ENCODE measurements around the gene TRIM52. TPM values are rescaled to one million over a fixed set of nuclear protein-coding genes. Genes with fewer than 3 reads are reported as not detected.

The TRIM52 gene
- total RNA-seq, 1 experiment from 2014 or later: 7.6 TPM

GRCh38 chr5:181218795-181219124 lies 42.2 kb downstream of the TRIM52 start:
- BruUV-seq (replicated peaks): no TSS peak
- H3K9ac ChIP-seq (ENCODE audit: low read length): peak overlapping the region; percentile 47
- TF ChIP-seq EGR1 (IDR thresholded peaks at IDR 0.05; ENCODE audit: low read depth): no peak
- TF ChIP-seq JUND (IDR thresholded peaks at IDR 0.05): no peak
- no peak for TF ChIP-seq RAD21 (IDR thresholded peaks at IDR 0.05; ENCODE audit: low read depth)
- TF ChIP-seq FOSL1 (IDR thresholded peaks at IDR 0.05; ENCODE audit: low read depth): no peak
- TF ChIP-seq EZH2phosphoT487 (IDR thresholded peaks at IDR 0.05; ENCODE audit: borderline replicate concordance): no peak
- TF ChIP-seq ELF1 (IDR thresholded peaks at IDR 0.05; ENCODE audit: borderline replicate concordance, low read depth): no peak
- TF ChIP-seq EZH2 (IDR thresholded peaks at IDR 0.05): no peak
- no peak for TF ChIP-seq SP1 (IDR thresholded peaks at IDR 0.05; ENCODE audit: low read depth)
- no peak for TF ChIP-seq CEBPB (IDR thresholded peaks at IDR 0.05; ENCODE audit: low read depth)
- no peak for TF ChIP-seq CTCF (IDR thresholded peaks at IDR 0.05 in 2 of 3, conservative IDR thresholded peaks at IDR 0.05 in 1 of 3; ENCODE audit: borderline replicate concordance in 1 of 3, insufficient read depth in 1 of 3, low read depth in 2 of 3, low read length in 2 of 3)
- no peak for TF ChIP-seq YY1 (IDR thresholded peaks at IDR 0.05; ENCODE audit: extremely low read depth, insufficient replicate concordance, low read depth, low read length)
- TF ChIP-seq ZFX (IDR thresholded peaks at IDR 0.05): no peak
- no peak for TF ChIP-seq SIN3A (IDR thresholded peaks at IDR 0.05; ENCODE audit: low read depth)
- TF ChIP-seq ATF3 (IDR thresholded peaks at IDR 0.05): no peak
- TF ChIP-seq REST (IDR thresholded peaks at IDR 0.05; ENCODE audit: low read depth): no peak
- TF ChIP-seq POLR2A (IDR thresholded peaks at IDR 0.05; ENCODE audit: borderline replicate concordance, extremely low read depth, insufficient read depth, insufficient read length): no peak
- no peak for TF ChIP-seq TCF7L2 (IDR thresholded peaks at IDR 0.05; ENCODE audit: borderline replicate concordance, extremely low read depth, insufficient read depth, insufficient read length)
- no peak for TF ChIP-seq CBX3 (IDR thresholded peaks at IDR 0.05; ENCODE audit: low read depth)
- no peak for TF ChIP-seq SRF (IDR thresholded peaks at IDR 0.05; ENCODE audit: low read depth)
- TF ChIP-seq POLR2AphosphoS5 (IDR thresholded peaks at IDR 0.05; ENCODE audit: low read depth, low read length): no peak
- H3K9me3 ChIP-seq (ENCODE audit: control insufficient read depth in 1 of 2, insufficient read depth in 1 of 2, low read depth in 1 of 2, low read length in 2 of 2): no peaks in the 10 kb centered on the region
- ChIA-PET RAD21 (ENCODE audit: low non-redundant PET in 1 of 2, low total read pairs in 2 of 2, uncharacterized antibody in 2 of 2, unreplicated experiment in 2 of 2) (no interaction called here), CTCF (no interaction called here), POLR2A (no interaction called here)
- peak overlapping the region; percentile 70 for H3K4me2 ChIP-seq (ENCODE audit: low read length)
- H3K36me3 ChIP-seq (ENCODE audit: control insufficient read depth in 1 of 2, insufficient read depth in 2 of 2, low read length in 2 of 2): no peaks in the 10 kb centered on the region
- DNase-seq (ENCODE audit: low read depth, low spot score): no peak
- intact Hi-C loops (cut with micrococcal nuclease): loop anchor here (1.0 kb wide), 3 partner anchors 8 to 43 kb away; partner anchors contain the start of gene TRIM52
- H4K20me1 ChIP-seq (ENCODE audit: insufficient read depth): no peaks in the 10 kb centered on the region
- H3K27ac ChIP-seq (ENCODE audit: low read depth, low read length): peak overlapping the region; percentile 58
- no peak for ATAC-seq
- H3K4me3 ChIP-seq (replicated peaks in 1 of 2; ENCODE audit: low read depth in 1 of 2, low read length in 2 of 2): peak overlapping the region; percentile 32 to 42; a peak in 3 of 4 replicates
- H3K27me3 ChIP-seq (ENCODE audit: insufficient read depth, low read length): no peaks in the 10 kb centered on the region
- peak overlapping the region; percentile 94 for H2AFZ ChIP-seq (ENCODE audit: low read depth, low read length, poor library complexity, severe bottlenecking)
- H3K4me1 ChIP-seq (ENCODE audit: control insufficient read depth in 1 of 2, insufficient read depth in 2 of 2, low read length in 2 of 2): peaks cover 13 to 48% of the 10 kb centered on the region in 2 experiments
- no peaks in the 10 kb centered on the region for H3K79me2 ChIP-seq (ENCODE audit: insufficient read depth, low read length)
- no peaks in the 10 kb centered on the region for H3K9me2 ChIP-seq (ENCODE audit: insufficient read depth)
